Measurements from ENCODE around the gene IRF7. TPM values are rescaled to one million over a fixed set of nuclear protein-coding genes. Genes with fewer than 3 reads are reported as not detected.
"Not testable (repeated sequence)": the region's sequence is repeated elsewhere in the genome, so short reads cannot be mapped to it uniquely, and the experiment has no call there.

Gene IRF7
- total and polyA plus RNA-seq, 4 donors, result 15.7 to 62.4 (median 37.0) TPM

GRCh38 chr11:655036-655726 lies 39.4 kb upstream of the IRF7 start:
- Histone ChIP-seq H3K4me3 (ENCODE audit: low read depth in 1 of 3, low read length in 3 of 3) (peak overlapping the region in 2 of 3 donors; percentile 11 to 28), H3K9me3 (ENCODE audit: control insufficient read depth in 4 of 4, low read length in 3 of 4) (no peaks in the 10 kb centered on the region), H3K4me1 (ENCODE audit: control insufficient read depth in 4 of 4, insufficient read depth in 4 of 4, low read length in 3 of 4) (peaks cover 13 to 58% (median 50%) of the 10 kb centered on the region in 4 donors), H3K27ac (ENCODE audit: low read depth in 1 of 2, low read length in 2 of 2) (peak overlapping the region; percentile 68 to 87), H3K36me3 (ENCODE audit: control insufficient read depth in 4 of 4, insufficient read depth in 3 of 4, low read depth in 1 of 4, low read length in 3 of 4) (peaks cover 0 to 5% (median 1%) of the 10 kb centered on the region in 4 donors), H3K9ac (ENCODE audit: low read depth in 1 of 2, low read length in 2 of 2) (no peak overlapping the region), H3K27me3 (ENCODE audit: control insufficient read depth in 4 of 4, insufficient read depth in 4 of 4, low read length in 3 of 4) (no peaks in the 10 kb centered on the region)
- 35% methylated on average over 30 of the region's 30 CpGs for WGBS
- TF ChIP-seq HNF4G (IDR thresholded peaks at IDR 0.05) (no peak), GABPA (IDR thresholded peaks at IDR 0.05 in 1 of 2, conservative IDR thresholded peaks at IDR 0.05 in 1 of 2) (no peak), CTCF (IDR thresholded peaks at IDR 0.05; ENCODE audit: low read depth, low read length, missing input control) (no peak), SP1 (IDR thresholded peaks at IDR 0.05) (peak; percentile 85), RXRA (IDR thresholded peaks at IDR 0.05) (peak; percentile 44 to 82), FOXA1 (IDR thresholded peaks at IDR 0.05) (peak; percentile 90), FOXA2 (IDR thresholded peaks at IDR 0.05) (peak; percentile 92), RAD21 (IDR thresholded peaks at IDR 0.05) (no peak), REST (IDR thresholded peaks at IDR 0.05) (peak; percentile 44), HNF4A (conservative IDR thresholded peaks at IDR 0.05) (peak; percentile 51 to 75), JUND (IDR thresholded peaks at IDR 0.05) (peak in 1 of 2 donors; percentile 45), MAX (IDR thresholded peaks at IDR 0.05) (peak; percentile 39), EGR1 (IDR thresholded peaks at IDR 0.05; ENCODE audit: low read depth in 2 of 2) (no peak), YY1 (IDR thresholded peaks at IDR 0.05) (no peak)
- no peak for DNase-seq (ENCODE audit: low spot score)

- not testable (repeated sequence) for DNase-seq (ENCODE audit: low spot score); H3K36me3 ChIP-seq (ENCODE audit: control insufficient read depth in 4 of 4, insufficient read depth in 3 of 4, low read depth in 1 of 4, low read length in 3 of 4); H3K4me3 ChIP-seq (ENCODE audit: low read depth in 1 of 3, low read length in 3 of 3); H3K27me3 ChIP-seq (ENCODE audit: control insufficient read depth in 4 of 4, insufficient read depth in 4 of 4, low read length in 3 of 4); H3K9me3 ChIP-seq (ENCODE audit: control insufficient read depth in 4 of 4, low read length in 3 of 4); H3K9ac ChIP-seq (ENCODE audit: low read depth in 1 of 2, low read length in 2 of 2)
- peak; percentile 83 to 91 for TF ChIP-seq RXRA (IDR thresholded peaks at IDR 0.05)
- peak; percentile 65 to 93 for TF ChIP-seq HNF4A (conservative IDR thresholded peaks at IDR 0.05)
- TF ChIP-seq SP1 (IDR thresholded peaks at IDR 0.05), result peak; percentile 32
- WGBS, result 59% methylated on average over 12 of the region's 12 CpGs
- Histone ChIP-seq H3K4me1 (ENCODE audit: control insufficient read depth in 4 of 4, insufficient read depth in 4 of 4, low read length in 3 of 4) (peaks cover 13 to 56% (median 49%) of the 10 kb centered on the region in 4 donors), H3K27ac (ENCODE audit: low read depth in 1 of 2, low read length in 2 of 2) (peak overlapping the region; percentile 68 to 87)
Observed at GRCh38 chr11:654444-654843, 38.7 kb upstream of the IRF7 start.

Measured in liver (tissue), 9 donors.